Calu3 (cell line): Measurements from ENCODE around the gene TSPAN5. TPM values are rescaled to one million over a fixed set of nuclear protein-coding genes. Genes with fewer than 3 reads are reported as not detected.

Experiments
- BruUV-seq: library from RNA; stranded (reverse); fragments of 400-500 nt; replicated peaks from 2 replicates; lab custom pipeline; 2021; lab: Mats Ljungman, UMichigan
- CTCF ChIA-PET: fragments of 300-600 bp; sonication (Branson Sonifier 250); formaldehyde crosslinking; loops from one replicate; lab custom pipeline; 2022; ENCODE audit warnings: antibody characterized with exemption; lab: Charles Lee
- DNase-seq: peaks from one replicate; pipeline ENCODE4 v3.0.0; 2022
- H3K27ac Mint-ChIP-seq: one replicate; pipeline ENCODE4 v1.8.0; 2022; ENCODE audit warnings: mixed read lengths; ENCODE audit not compliant: unreplicated experiment
- H3K27me3 Mint-ChIP-seq: one replicate; pipeline ENCODE4 v1.8.0; 2022; ENCODE audit warnings: mixed read lengths; ENCODE audit not compliant: unreplicated experiment
- H3K36me3 Mint-ChIP-seq: one replicate; pipeline ENCODE4 v1.8.0; 2022; ENCODE audit warnings: mild to moderate bottlenecking, moderate library complexity, mixed read lengths; ENCODE audit not compliant: insufficient read depth, unreplicated experiment
- H3K4me1 Mint-ChIP-seq: one replicate; pipeline ENCODE4 v1.8.0; 2022; ENCODE audit warnings: mild to moderate bottlenecking, low read depth, mixed read lengths; ENCODE audit not compliant: unreplicated experiment
- H3K4me3 Mint-ChIP-seq: one replicate; pipeline ENCODE4 v1.8.0; 2022; ENCODE audit warnings: mild to moderate bottlenecking, low read depth, moderate library complexity, mixed read lengths; ENCODE audit not compliant: unreplicated experiment
- H3K9me3 Mint-ChIP-seq: one replicate; pipeline ENCODE4 v1.8.0; 2022; ENCODE audit warnings: low read depth, mixed read lengths; ENCODE audit not compliant: unreplicated experiment
- CTCF ChIP-seq: fragments of 200-600 bp; IDR thresholded peaks from one replicate; pipeline ENCODE4 v1.8.0; 2022; ENCODE audit warnings: antibody characterized with exemption; ENCODE audit not compliant: unreplicated experiment
- intact Hi-C: fragments of 100-400 bp; cut with micrococcal nuclease; formaldehyde crosslinking; loops from one replicate; pipeline ENCODE4 v1.10.0; 2022; ENCODE audit not compliant: unreplicated experiment
- total RNA-seq: library from RNA; stranded (reverse); gene quantifications from 2 replicates; pipeline ENCODE4 v1.2.3, GENCODE V29; 2022

The TSPAN5 gene
- total RNA-seq, 1 experiment from 2014 or later: 4.8 TPM

DNA sequence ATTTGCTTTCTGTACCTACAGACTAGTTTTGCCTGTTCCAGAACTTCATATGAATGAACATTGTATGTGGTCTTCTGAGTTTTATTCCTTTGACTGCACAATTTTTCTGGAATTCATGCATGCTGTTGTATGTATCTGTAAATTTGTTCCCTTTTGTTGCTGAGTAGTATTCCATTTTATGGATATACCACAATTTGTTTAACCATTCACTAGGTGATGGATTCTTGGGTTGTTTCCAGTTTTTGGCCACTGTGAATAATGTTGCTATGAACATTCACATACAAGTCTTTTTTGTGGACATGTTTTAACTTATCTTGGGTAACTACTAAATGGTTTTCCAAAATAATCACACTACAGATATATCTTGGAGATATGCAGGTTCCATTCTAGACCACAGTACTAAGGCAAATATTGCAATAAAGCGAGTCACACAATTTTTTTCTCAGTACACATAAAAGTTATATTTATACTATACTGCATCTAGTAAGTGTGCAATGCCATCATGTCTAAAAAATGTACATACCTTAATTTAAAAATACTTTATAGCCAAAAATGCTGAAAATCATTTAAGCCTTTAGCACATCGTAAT, 58.7 kb downstream of the TSPAN5 start:
- CTCF ChIA-PET: no interaction called here
- TF ChIP-seq CTCF: no peak
- no peaks in the 10 kb centered on the region for H3K27me3 Mint-ChIP-seq
- BruUV-seq: no TSS peak
- H3K4me1 Mint-ChIP-seq: peaks cover 8% of the 10 kb centered on the region
- H3K36me3 Mint-ChIP-seq: no peaks in the 10 kb centered on the region
- no peak overlapping the region for H3K4me3 Mint-ChIP-seq
- no peak for DNase-seq
- intact Hi-C loops: no loop called here
- no peak overlapping the region for H3K27ac Mint-ChIP-seq
- no peaks in the 10 kb centered on the region for H3K9me3 Mint-ChIP-seq

- DNase-seq: no peak
- Mint-ChIP-seq H3K27ac (no peak overlapping the region), H3K4me3 (no peak overlapping the region), H3K4me1 (no peaks in the 10 kb centered on the region), H3K9me3 (no peaks in the 10 kb centered on the region), H3K36me3 (no peaks in the 10 kb centered on the region), H3K27me3 (no peaks in the 10 kb centered on the region)
- intact Hi-C loops: no loop called here
- no peak for TF ChIP-seq CTCF
- CTCF ChIA-PET: no interaction called here
- BruUV-seq: no TSS peak
These were observed 71.5 kb downstream of the TSPAN5 start for GRCh38 chr4:98586962-98587354.

GRCh38 chr4:98586291-98586961, 72.0 kb downstream of the TSPAN5 start:
- no peak for DNase-seq
- Mint-ChIP-seq H3K27me3 (no peaks in the 10 kb centered on the region), H3K27ac (no peak overlapping the region), H3K4me3 (no peak overlapping the region), H3K36me3 (no peaks in the 10 kb centered on the region), H3K4me1 (no peaks in the 10 kb centered on the region), H3K9me3 (no peaks in the 10 kb centered on the region)
- BruUV-seq: no TSS peak
- CTCF ChIA-PET: no interaction called here
- intact Hi-C loops: no loop called here
- no peak for TF ChIP-seq CTCF

DNA sequence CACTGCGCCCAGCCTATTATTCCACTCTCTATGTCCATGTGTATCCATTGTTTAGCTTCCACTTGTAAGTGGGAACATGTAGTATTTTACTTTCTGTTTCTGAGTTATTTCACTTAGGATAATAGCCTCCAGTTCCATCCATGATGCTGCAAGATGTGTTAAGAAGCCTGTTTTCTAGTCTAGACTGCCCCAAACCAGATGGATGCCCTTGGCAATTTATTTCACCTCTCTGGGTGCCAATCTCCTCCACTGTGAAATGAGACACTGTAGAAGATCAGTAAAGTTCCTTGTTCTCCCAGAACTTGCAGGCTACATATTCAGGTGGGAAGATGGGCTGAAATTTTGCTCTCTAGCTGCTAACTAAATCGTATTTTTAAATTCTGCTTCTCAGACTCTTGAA, 72.8 kb downstream of the TSPAN5 start:
- TF ChIP-seq CTCF: no peak
- no peaks in the 10 kb centered on the region for H3K9me3 Mint-ChIP-seq
- H3K4me1 Mint-ChIP-seq: no peaks in the 10 kb centered on the region
- intact Hi-C loops: no loop called here
- H3K36me3 Mint-ChIP-seq: no peaks in the 10 kb centered on the region
- no peak for DNase-seq
- no TSS peak for BruUV-seq
- no peaks in the 10 kb centered on the region for H3K27me3 Mint-ChIP-seq
- H3K27ac Mint-ChIP-seq: no peak overlapping the region
- CTCF ChIA-PET: no interaction called here
- no peak overlapping the region for H3K4me3 Mint-ChIP-seq
